Stimulated activated CD8-positive, alpha-beta memory T cell treated with anti-CD3 and anti-CD28 coated beads, Interleukin-15, amount 100 ng/mL, for 1 hour (primary cell): Measurements from ENCODE around the gene COL13A1.

Experiments used
- DNase-seq: peaks from one replicate; pipeline ENCODE4 v3.0.0-alpha.2; 2020; ENCODE audit warnings: low read depth

COL13A1 gene

GRCh38 chr10:69819716-69820506 lies 18.2 kb downstream of the COL13A1 start:
- DNase-seq: no peak

GRCh38 chr10:69820817-69821216 lies 19.1 kb downstream of the COL13A1 start:
- no peak for DNase-seq

DNA sequence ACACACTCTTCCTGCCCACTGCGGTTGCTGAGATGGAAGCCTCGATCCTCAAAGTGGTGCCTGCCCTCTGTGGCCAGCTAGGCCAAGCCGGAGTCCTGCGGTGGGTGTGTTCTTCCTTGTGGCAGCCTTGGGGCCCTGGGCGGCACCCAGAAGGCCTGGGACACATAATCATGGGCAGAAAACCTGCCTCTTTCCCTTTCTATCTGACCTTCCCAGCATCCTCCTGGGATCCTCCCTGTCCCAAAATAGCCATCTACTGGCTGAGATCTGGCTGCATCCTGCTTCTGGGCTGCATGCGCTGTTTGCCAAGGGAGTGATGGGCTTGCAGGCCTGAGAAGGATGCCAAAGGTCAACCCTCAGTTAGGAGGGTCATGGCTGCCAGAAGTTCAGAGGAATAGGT lies 23.9 kb downstream of the COL13A1 start:
- no peak for DNase-seq

DNA sequence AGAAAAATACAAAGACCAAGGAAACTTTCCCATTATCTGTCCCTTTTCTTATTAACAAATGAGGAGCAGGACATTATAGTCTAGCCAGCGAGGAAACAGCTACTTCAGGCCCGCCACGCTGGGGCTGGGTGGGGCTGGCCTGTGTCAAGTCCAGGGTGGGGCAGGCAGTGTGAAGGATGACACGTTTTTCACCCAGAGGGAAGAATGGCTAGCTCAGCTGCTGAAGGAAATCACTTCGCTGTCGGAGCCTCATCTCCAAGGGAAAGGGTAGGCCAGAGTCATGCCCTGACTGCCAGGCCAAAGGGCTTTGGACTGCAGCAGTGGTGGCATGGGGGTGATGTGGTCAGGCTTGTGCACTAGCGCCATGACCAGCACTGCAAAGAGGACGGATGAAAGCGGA lies 24.4 kb downstream of the COL13A1 start:
- no peak for DNase-seq

DNA sequence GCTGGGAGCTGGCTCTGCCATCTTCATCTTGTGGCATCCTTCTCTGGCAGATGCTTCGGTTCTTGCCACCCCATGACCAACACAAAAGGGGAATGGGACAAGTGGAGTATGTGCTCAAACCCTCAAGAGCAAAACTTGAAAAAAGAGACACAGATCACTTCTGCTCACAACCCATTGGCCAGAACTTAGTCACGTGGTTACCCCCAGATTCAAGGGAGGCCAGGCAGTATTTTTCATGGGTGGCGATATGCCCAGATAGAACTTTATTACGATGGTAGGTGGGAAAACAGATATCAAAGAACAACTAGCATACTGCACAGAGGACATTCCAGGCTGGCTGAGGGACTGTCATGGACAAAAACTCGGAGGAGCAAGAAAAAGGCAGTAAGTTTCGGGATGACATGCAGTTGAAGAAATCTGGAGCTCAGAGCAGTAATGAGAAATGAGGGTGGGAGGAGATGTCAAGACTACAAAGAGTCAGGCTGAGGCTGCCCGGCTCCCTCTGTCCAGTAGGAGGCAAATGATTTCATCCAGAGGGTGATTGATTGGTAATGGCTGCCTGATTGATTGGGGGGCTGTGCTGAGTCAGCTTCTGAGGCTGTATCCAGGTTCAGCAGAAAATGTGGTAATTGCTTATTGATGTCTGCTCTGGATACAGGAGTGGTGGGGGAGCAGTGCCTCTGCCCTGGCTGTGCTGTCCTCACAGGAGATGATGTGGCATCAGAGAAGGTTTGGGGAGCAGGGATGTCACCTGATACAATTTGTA lies 25.3 kb downstream of the COL13A1 start:
- DNase-seq: no peak

DNA sequence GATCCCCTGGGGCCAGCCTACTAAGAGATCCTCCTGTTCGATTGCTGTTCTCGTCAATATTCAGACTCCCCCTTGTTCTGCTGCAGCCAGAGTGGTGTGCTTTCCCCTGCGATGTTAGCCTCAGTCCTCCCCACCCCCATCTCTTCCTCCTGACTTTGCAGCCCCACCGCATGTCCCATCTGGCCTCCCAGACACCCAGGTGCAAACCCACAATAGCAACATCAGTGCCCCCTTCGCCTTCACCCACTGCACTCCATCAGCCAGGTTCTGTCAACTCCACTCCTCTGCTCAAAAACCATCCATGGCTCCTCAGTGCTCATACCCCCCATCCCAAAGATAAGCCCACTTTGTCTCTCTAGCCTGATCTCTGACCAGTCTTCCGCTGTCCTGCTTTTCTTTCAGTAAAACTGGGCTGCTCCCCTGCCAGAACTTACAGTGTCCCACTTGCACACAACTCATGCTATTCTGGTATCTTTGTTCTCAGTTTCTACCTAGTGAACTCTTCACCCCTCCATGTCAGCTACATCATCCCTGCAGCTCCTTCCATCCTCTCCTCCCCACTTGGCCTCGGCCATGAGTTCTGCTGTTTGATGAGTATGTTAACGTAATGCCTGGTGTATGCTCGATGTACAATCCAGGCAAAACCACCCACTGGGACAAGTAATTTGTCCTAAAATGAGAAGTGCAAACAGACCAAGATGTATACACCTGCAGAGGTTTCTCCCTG lies 26.6 kb downstream of the COL13A1 start:
- DNase-seq: no peak

GRCh38 chr10:69829775-69830174 lies 28.1 kb downstream of the COL13A1 start:
- no peak for DNase-seq

DNA sequence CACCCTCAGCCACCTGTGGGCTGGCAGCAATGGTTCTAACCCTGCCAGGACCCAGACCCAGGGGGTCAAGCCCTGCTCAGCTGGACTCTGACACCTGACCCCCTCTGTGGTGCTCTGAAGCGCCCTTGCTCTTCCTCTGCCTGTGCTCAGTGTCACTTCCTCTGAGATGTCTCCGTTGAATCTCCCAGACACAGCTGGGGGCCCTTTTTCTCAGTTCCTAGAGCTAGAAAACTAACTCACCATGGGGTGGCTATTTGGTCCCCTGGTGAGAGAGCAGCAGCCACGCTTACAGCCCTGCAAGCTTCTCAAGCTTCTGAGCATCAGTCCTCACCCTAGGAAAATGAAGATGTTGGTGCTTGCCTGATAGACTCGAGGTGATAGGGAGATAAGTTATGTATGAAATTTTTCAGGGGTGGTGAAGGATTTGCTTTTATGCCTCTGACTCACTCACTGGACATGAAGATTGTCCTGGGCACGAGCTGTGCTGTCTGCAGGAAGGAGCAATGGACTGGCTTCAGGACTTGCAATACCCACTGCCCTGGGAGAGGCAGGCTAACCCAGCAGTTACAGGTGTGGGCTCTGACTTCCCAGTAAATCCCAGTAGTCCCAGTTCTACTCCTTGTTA lies 29.6 kb downstream of the COL13A1 start:
- no peak for DNase-seq

DNA sequence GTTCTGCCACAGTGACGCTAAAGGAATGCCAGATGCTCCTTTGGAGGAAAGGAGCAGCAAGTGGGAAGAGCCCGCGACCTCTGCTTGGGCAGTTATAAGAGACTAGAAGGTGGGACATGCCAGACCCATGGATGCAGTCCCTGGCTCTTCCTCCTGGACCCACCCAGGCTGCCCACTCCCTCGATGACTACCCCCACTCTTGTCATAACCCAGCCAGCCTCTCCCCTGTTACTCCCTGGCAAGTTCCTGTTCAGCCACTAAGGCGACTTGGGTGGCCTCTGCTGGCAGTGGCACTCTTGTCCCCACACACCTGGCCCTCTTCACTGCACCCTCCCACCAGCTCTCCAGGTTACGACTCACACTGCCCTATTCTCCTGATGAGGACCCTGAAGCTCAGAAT lies 33.5 kb downstream of the COL13A1 start:
- DNase-seq: no peak

DNA sequence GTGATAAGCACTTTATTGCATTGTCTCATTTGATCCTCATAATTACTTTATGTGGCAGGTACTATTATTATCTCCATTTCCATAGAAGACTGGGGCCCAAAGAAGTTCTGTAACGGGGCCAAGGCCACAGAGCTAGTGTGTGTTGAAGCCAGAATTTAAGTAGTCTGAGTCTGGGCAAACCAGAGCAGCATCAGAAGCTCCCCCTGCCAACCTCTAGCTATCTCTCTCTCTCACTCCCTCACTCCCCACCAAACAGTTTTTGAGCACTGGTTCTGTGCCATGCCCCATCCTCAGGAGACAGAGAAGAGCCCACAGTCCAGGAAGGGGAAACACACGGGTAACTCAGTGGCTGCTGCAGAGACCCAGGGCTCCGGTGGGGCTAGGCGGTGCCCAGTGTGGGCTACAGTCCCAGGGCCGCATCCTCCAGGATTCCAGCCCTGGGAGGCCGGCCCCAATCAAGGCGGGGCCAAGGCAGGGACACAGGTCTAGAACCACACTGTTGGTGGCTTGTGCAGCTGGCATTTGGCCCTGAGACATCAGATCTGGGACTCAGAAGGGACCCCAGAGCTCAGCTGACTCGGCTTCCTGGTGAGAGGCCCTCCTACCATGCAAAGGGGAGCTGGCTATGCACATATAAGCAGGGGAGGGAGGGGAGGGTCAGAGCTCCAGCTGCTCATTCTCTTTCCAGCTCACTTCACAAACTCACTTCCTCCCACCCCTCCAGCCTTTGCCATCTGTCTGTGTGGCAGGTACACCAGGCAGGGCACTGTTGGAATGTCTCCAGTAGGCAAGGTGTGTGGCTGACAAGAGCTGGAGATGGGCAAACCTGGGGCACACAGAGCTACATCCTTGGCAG lies 34.4 kb downstream of the COL13A1 start:
- no peak for DNase-seq

DNA sequence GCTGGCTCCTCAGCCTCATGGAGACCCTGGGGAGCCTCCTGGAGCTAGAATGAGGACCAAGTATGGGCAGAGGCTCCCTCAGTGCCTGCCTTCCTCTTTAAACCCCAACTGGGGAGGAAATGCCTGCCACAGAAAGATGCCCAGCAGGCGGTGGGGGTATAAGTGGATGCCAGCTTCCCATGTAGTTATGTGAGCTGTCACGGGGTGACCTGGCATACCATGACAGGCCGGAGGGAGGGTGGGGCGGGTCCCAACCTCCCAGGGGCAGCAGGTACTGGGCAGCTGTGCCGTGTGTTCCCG lies 35.0 kb downstream of the COL13A1 start:
- DNase-seq: no peak

DNA sequence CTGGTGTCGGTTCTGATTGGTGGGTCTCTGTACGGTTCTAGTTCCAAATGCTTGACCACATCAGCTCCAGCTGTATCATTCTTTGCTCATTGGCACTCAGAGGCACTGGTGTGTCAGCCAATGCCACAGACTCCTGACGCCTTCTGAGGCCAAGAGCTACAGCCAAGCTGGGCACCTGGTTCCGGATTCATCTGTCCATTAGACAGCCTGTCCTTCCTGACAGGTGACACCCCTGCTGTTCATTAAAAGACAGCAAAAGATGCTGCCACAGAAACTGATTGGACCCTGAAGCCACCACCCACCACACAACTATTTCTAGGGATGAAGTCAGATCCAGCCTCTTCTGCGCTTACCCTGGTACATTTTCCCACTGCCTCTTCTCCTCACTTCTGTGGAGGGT lies 35.6 kb downstream of the COL13A1 start:
- DNase-seq: no peak

GRCh38 chr10:69838418-69838817 lies 36.7 kb downstream of the COL13A1 start:
- no peak for DNase-seq

GRCh38 chr10:69838853-69839252 lies 37.1 kb downstream of the COL13A1 start:
- no peak for DNase-seq

DNA sequence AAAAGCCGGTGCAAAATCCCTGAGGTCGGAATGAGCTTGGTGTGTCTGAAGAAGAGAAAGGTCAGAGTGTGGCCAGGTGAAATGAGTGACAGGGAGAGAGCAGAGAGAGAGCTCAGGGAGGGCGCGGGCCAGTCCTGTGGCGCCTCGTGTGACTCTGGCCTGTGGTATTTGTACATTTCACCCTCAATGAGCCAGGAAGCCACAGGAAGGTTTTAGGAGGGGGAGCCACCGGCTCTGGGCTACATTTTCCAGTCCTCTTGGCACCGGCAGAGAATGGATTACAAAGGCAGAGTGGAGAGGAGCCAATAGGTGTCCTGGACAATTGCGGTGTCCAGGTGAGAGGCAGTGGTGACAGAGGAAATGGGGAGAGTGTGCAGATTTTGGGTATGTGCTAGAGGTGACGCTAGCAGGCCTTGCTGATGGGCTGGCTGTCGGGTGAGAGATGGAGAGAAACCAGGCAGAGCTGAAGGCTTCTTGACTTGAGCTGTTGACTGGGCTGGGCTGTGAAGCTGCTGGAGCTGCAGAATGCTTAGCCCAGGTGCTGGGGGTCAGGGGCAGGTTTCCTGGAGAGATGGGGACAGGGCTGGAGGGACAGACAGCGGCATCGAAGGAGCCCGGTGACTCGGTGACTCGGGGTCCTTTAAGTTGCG lies 38.1 kb downstream of the COL13A1 start:
- no peak for DNase-seq

GRCh38 chr10:69840773-69841172 lies 39.1 kb downstream of the COL13A1 start:
- DNase-seq: no peak

DNA sequence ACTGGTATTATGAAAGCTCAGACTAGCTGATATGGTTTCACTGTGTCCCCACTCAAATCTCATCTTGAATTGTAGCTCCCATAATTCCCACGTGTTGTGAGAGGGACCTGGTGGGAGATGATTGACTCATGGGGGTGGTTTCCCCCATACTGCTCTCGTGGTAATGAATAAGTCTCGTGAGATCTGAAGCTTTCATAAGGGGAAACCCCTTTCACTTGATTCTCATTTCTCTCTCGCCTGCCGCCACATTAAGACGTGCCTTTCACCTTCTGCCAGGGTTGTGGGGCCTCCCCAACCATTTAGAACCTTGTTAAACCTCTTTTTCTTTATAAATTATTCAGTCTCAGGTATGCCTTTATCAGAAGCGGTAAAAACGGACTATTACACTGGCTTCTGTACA lies 40.3 kb downstream of the COL13A1 start:
- DNase-seq: no peak

- DNase-seq: no peak
Measured at GRCh38 chr10:69842882-69843281, 41.2 kb downstream of the COL13A1 start.

DNA sequence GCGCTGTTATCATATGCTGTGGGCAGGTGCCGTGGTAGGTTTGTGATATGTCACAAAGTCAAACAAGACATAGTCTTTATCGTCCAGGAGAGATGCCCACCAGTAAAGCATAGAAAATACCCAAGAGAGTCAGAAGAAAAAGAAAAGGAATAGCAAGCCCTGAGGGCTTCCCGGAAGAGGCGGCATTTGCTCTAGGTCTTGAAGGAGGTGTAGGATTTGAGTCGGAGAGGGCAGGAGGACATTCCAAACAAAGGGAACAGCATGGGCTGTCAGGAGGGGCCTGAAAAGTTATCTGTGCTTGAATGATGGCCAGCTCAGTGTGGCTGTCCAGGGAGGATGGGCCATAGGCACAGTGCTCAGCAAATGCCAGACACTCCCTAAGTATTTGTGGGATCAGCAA lies 42.2 kb downstream of the COL13A1 start:
- DNase-seq: no peak

GRCh38 chr10:69844698-69845097 lies 43.0 kb downstream of the COL13A1 start:
- DNase-seq: no peak
